HepG2 (cell line): ENCODE measurements around the gene CDK5RAP2. TPM values are rescaled to one million over a fixed set of nuclear protein-coding genes. Genes with fewer than 3 reads are reported as not detected.

Source experiments
- ATAC-seq: fragments of 200-7000 bp; cut with Tn5 transposase; 3 replicates; pipeline ENCODE4 v1.9.1; 2020; ENCODE audit warnings: mild to moderate bottlenecking, moderate library complexity
- BruUV-seq: library from RNA; stranded (reverse); fragments of 400-500 nt; replicated peaks from 2 replicates; lab custom pipeline; 2021; lab: Mats Ljungman, UMichigan
- CTCF ChIA-PET: fragments of 300-600 bp; formaldehyde crosslinking; extraction: SDS; loops from one replicate; lab custom pipeline; 2021; ENCODE audit warnings: low total read pairs, inconsistent platforms, low intra/inter-chr PET ratio; lab: Yijun Ruan, JAX
- POLR2A ChIA-PET: fragments of 350-600 bp; sonication (Branson Sonifier 250); formaldehyde crosslinking; loops from one replicate; lab custom pipeline; 2020; ENCODE audit warnings: antibody characterized with exemption, inconsistent platforms; lab: Yijun Ruan, JAX
- DNase-seq: peaks from one replicate; pipeline ENCODE4 v3.0.0-alpha.2; 2015; ENCODE audit warnings: low spot score
- FAIRE-seq: peaks from 3 replicates; lab custom pipeline; 2011; peaks lifted over from hg19 to GRCh38; lab: Jason Lieb, UNC
- H2AFZ ChIP-seq: one replicate; pipeline ENCODE4 v1.6.1; 2011; ENCODE audit warnings: low read length, inconsistent platforms
- H3K27ac ChIP-seq: fragments of 300-600 bp; 3 replicates; pipeline ENCODE4 v1.8.0; 2011; ENCODE audit warnings: mixed run types, mild to moderate bottlenecking, mixed read lengths, low read length, inconsistent platforms; ENCODE audit not compliant: insufficient read depth; ENCODE audit errors: extremely low read length
- H3K27me3 ChIP-seq, 2 experiments: fragments of 200-600 bp in 1 of 2; 2 replicates in 1 of 2; 3 replicates in 1 of 2; pipeline versions ENCODE4 v1.6.0 to v1.8.0; 2011; ENCODE audit warnings: low read length in 2 of 2, mild to moderate bottlenecking in 2 of 2, moderate library complexity in 2 of 2, inconsistent platforms in 1 of 2; ENCODE audit not compliant: insufficient read depth in 2 of 2, control insufficient read depth in 1 of 2
- H3K36me3 ChIP-seq, 2 experiments: fragments of 200-600 bp in 1 of 2; replicated peaks in 1 of 2; 2 replicates in 1 of 2; 3 replicates in 1 of 2; pipeline versions ENCODE4 v1.5.1 to v1.8.0; 2011; ENCODE audit warnings: low read length in 2 of 2, inconsistent platforms in 1 of 2; ENCODE audit not compliant: insufficient read depth in 2 of 2, control insufficient read depth in 1 of 2
- H3K4me1 ChIP-seq: 2 replicates; pipeline ENCODE4 v1.5.1; 2012; ENCODE audit warnings: low read length, inconsistent platforms; ENCODE audit not compliant: insufficient read depth
- H3K4me2 ChIP-seq: 2 replicates; pipeline ENCODE4 v1.6.0; 2011; ENCODE audit warnings: low read depth, low read length, inconsistent platforms
- H3K4me3 ChIP-seq, 3 experiments: fragments of 200-600 bp in 1 of 3; sonication (generic), shearing (Covaris generic) in 1 of 3; replicated peaks in 1 of 3; 2 replicates each; pipeline ENCODE4 v1.5.1; 2011 to 2016; ENCODE audit warnings: low read length in 3 of 3, inconsistent platforms in 2 of 3, low read depth in 2 of 3, mild to moderate bottlenecking in 2 of 3, control low read depth in 1 of 3, mixed read lengths in 1 of 3; ENCODE audit not compliant: insufficient read depth in 1 of 3
- H3K79me2 ChIP-seq: one replicate; pipeline ENCODE4 v1.6.1; 2011; ENCODE audit warnings: low read length, inconsistent platforms; ENCODE audit not compliant: insufficient read depth
- H3K9ac ChIP-seq: 2 replicates; pipeline ENCODE4 v1.6.0; 2011; ENCODE audit warnings: mild to moderate bottlenecking, low read depth, low read length, inconsistent platforms; ENCODE audit not compliant: insufficient read depth
- H3K9me3 ChIP-seq: 2 replicates; pipeline ENCODE4 v1.5.1; 2012; ENCODE audit warnings: mild to moderate bottlenecking, low read length
- H4K20me1 ChIP-seq: 2 replicates; pipeline ENCODE4 v1.6.0; 2011; ENCODE audit warnings: inconsistent platforms, mild to moderate bottlenecking, low read length, moderate library complexity; ENCODE audit not compliant: insufficient read depth
- ZKSCAN1 ChIP-seq: fragments of 150-350 bp; IDR thresholded peaks from 2 replicates; pipeline ENCODE4 v1.6.1; 2014; ENCODE audit warnings: low read length
- ZNF17 ChIP-seq: sonication (generic); formaldehyde crosslinking; IDR thresholded peaks from 2 replicates; pipeline ENCODE4 v1.5.0; 2020; ENCODE audit warnings: mild to moderate bottlenecking, missing genetic modification reagents
- ZNF33B ChIP-seq: sonication (generic); formaldehyde crosslinking; IDR thresholded peaks from 2 replicates; pipeline ENCODE4 v1.5.1; 2020; ENCODE audit warnings: mild to moderate bottlenecking, missing genetic modification reagents
- ZNF382 ChIP-seq: sonication (generic); formaldehyde crosslinking; IDR thresholded peaks from 2 replicates; pipeline ENCODE4 v1.5.0; 2020; ENCODE audit warnings: missing genetic modification reagents, mild to moderate bottlenecking, borderline replicate concordance
- ZNF556 ChIP-seq: sonication (generic); formaldehyde crosslinking; IDR thresholded peaks from 2 replicates; pipeline ENCODE4 v1.4.0; 2020; ENCODE audit warnings: mild to moderate bottlenecking, missing genetic modification reagents, borderline replicate concordance
- ZNF678 ChIP-seq: sonication (generic); formaldehyde crosslinking; IDR thresholded peaks from 2 replicates; pipeline ENCODE4 v1.4.0; 2020; ENCODE audit warnings: mild to moderate bottlenecking, missing genetic modification reagents
- WGBS: methylation state at CpG from one replicate; pipeline ENCODE4 v1.1.6; 2017; ENCODE audit warnings: low lambda C conversion rate; 5-methylcytosine and 5-hydroxymethylcytosine counted together
- in situ Hi-C: cut with HindIII; loops from 2 replicates; pipeline ENCODE4 v1.10.0; 2017; ENCODE audit warnings: low pct_unique_long_range_greater_than_20kb; ENCODE audit not compliant: extremely low pct_ligation_motif_present
- intact Hi-C: fragments of 100-400 bp; cut with micrococcal nuclease; formaldehyde crosslinking; loops from one replicate; pipeline ENCODE4 v1.10.0; 2022; ENCODE audit not compliant: unreplicated experiment
- polyA plus RNA-seq, 8 experiments: library from polyadenylated mRNA; depleted of rRNA in 3 of 8; stranded (reverse) in 7 of 8; unstranded in 1 of 8; fragments of >200 nt; fragmentation: Illumina TruSeq in 4 of 8; extraction: Trizol in 4 of 8; gene quantifications; 2 replicates each; pipeline versions ENCODE4 v1.2.1 to v1.2.3, GENCODE V29; 2011 to 2016; ENCODE audit warnings: low read depth in 4 of 8, missing spikeins in 1 of 8, mixed read lengths in 1 of 8; ENCODE audit not compliant: insufficient read depth in 1 of 8
- total RNA-seq, 5 experiments: library from RNA; depleted of rRNA; stranded (reverse); fragments of >200 nt; fragmentation: Illumina TruSeq; extraction: Trizol; gene quantifications; 2 replicates each; pipeline ENCODE4 v1.2.3, GENCODE V29; 2016; ENCODE audit warnings: low read depth in 1 of 5
- TF ChIP-seq, protein P1 (sequence below): sonication (generic); formaldehyde crosslinking; IDR thresholded peaks from 2 replicates; pipeline ENCODE4 v1.8.0; 2022; ENCODE audit warnings: missing genetic modification reagents, low read depth, mild to moderate bottlenecking, borderline replicate concordance
- TF ChIP-seq, protein P2 (sequence below): sonication (generic); formaldehyde crosslinking; conservative IDR thresholded peaks from 2 replicates; pipeline ENCODE4 v1.8.1; 2023; ENCODE audit warnings: missing genetic modification reagents
- TF ChIP-seq, protein P3 (sequence below): sonication (generic); formaldehyde crosslinking; IDR thresholded peaks from 2 replicates; pipeline ENCODE4 v1.5.0; 2020; ENCODE audit warnings: mild to moderate bottlenecking, missing genetic modification reagents
- TF ChIP-seq, protein P4 (sequence below): sonication (generic); formaldehyde crosslinking; IDR thresholded peaks from one replicate; pipeline ENCODE4 v1.5.1; 2020; ENCODE audit warnings: mild to moderate bottlenecking, missing genetic modification reagents; ENCODE audit errors: not compliant biosample characterization

The CDK5RAP2 gene
- total and polyA plus RNA-seq, 2 of the 13 experiments (the other 11 are each of a cell fraction or from before 2014, with no cell fraction given), result 31.8 to 42.2 TPM

DNA sequence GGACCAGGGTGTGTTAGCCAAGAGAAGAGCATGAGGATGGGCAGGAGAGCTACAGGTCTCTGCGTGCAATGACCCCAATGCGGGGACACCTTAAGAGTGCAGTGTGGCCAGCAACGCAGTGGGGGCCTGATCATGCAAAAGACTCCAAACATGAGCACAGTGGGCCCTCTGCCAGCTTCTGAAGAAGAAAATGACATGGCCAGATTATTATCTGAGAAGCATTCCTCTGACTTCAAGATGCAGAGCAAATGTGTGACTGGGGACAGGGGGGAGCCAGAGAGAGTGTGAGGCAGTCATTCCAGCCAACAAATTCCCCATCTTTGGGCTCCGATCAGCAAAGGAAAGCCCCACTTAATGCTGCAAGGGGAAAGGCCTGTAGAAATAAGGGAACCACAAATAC is 229.4 kb downstream of the CDK5RAP2 start:
- CTCF ChIA-PET, result no interaction called here
- no peak for ATAC-seq
- in situ Hi-C loops, result loop anchor here (10.0 kb wide), 2 partner anchors 386 to 796 kb away; no protein-coding TSS in a partner anchor
- BruUV-seq, result no TSS peak
- Histone ChIP-seq H3K9ac (no peak overlapping the region), H3K27me3 (no peaks in the 10 kb centered on the region), H3K4me3 (no peak overlapping the region), H3K27ac (no peak overlapping the region), H4K20me1 (no peaks in the 10 kb centered on the region), H2AFZ (no peak overlapping the region), H3K4me2 (no peak overlapping the region), H3K79me2 (no peaks in the 10 kb centered on the region), H3K4me1 (no peaks in the 10 kb centered on the region), H3K9me3 (no peaks in the 10 kb centered on the region), H3K36me3 (no peaks in the 10 kb centered on the region)
- intact Hi-C loops, result no loop called here
- POLR2A ChIA-PET, result no interaction called here
- no peak for DNase-seq
- no peak for FAIRE-seq
- WGBS, result 79% methylated on average over 4 of the region's 4 CpGs
- TF ChIP-seq, protein P1, sequence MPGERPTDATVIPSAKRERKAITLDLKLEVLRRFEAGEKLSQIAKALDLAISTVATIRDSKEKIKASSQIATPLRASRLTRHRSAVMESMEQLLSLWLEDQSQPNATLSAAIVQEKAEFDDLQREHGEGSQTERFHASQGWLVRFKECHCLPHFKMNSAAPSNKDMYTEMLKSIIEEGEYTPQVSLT, result no peak
- TF ChIP-seq ZNF382 (CRISPR knock-in tag), result no peak
- TF ChIP-seq, protein P2, sequence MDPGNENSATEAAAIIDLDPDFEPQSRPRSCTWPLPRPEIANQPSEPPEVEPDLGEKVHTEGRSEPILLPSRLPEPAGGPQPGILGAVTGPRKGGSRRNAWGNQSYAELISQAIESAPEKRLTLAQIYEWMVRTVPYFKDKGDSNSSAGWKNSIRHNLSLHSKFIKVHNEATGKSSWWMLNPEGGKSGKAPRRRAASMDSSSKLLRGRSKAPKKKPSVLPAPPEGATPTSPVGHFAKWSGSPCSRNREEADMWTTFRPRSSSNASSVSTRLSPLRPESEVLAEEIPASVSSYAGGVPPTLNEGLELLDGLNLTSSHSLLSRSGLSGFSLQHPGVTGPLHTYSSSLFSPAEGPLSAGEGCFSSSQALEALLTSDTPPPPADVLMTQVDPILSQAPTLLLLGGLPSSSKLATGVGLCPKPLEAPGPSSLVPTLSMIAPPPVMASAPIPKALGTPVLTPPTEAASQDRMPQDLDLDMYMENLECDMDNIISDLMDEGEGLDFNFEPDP (CRISPR knock-in tag), result no peak
- TF ChIP-seq, protein P3, sequence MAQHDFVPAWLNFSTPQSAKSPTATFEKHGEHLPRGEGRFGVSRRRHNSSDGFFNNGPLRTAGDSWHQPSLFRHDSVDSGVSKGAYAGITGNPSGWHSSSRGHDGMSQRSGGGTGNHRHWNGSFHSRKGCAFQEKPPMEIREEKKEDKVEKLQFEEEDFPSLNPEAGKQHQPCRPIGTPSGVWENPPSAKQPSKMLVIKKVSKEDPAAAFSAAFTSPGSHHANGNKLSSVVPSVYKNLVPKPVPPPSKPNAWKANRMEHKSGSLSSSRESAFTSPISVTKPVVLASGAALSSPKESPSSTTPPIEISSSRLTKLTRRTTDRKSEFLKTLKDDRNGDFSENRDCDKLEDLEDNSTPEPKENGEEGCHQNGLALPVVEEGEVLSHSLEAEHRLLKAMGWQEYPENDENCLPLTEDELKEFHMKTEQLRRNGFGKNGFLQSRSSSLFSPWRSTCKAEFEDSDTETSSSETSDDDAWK (CRISPR knock-in tag), result no peak
- TF ChIP-seq ZNF678 (CRISPR knock-in tag), result no peak
- TF ChIP-seq ZNF33B (CRISPR knock-in tag), result no peak
- TF ChIP-seq, protein P4, sequence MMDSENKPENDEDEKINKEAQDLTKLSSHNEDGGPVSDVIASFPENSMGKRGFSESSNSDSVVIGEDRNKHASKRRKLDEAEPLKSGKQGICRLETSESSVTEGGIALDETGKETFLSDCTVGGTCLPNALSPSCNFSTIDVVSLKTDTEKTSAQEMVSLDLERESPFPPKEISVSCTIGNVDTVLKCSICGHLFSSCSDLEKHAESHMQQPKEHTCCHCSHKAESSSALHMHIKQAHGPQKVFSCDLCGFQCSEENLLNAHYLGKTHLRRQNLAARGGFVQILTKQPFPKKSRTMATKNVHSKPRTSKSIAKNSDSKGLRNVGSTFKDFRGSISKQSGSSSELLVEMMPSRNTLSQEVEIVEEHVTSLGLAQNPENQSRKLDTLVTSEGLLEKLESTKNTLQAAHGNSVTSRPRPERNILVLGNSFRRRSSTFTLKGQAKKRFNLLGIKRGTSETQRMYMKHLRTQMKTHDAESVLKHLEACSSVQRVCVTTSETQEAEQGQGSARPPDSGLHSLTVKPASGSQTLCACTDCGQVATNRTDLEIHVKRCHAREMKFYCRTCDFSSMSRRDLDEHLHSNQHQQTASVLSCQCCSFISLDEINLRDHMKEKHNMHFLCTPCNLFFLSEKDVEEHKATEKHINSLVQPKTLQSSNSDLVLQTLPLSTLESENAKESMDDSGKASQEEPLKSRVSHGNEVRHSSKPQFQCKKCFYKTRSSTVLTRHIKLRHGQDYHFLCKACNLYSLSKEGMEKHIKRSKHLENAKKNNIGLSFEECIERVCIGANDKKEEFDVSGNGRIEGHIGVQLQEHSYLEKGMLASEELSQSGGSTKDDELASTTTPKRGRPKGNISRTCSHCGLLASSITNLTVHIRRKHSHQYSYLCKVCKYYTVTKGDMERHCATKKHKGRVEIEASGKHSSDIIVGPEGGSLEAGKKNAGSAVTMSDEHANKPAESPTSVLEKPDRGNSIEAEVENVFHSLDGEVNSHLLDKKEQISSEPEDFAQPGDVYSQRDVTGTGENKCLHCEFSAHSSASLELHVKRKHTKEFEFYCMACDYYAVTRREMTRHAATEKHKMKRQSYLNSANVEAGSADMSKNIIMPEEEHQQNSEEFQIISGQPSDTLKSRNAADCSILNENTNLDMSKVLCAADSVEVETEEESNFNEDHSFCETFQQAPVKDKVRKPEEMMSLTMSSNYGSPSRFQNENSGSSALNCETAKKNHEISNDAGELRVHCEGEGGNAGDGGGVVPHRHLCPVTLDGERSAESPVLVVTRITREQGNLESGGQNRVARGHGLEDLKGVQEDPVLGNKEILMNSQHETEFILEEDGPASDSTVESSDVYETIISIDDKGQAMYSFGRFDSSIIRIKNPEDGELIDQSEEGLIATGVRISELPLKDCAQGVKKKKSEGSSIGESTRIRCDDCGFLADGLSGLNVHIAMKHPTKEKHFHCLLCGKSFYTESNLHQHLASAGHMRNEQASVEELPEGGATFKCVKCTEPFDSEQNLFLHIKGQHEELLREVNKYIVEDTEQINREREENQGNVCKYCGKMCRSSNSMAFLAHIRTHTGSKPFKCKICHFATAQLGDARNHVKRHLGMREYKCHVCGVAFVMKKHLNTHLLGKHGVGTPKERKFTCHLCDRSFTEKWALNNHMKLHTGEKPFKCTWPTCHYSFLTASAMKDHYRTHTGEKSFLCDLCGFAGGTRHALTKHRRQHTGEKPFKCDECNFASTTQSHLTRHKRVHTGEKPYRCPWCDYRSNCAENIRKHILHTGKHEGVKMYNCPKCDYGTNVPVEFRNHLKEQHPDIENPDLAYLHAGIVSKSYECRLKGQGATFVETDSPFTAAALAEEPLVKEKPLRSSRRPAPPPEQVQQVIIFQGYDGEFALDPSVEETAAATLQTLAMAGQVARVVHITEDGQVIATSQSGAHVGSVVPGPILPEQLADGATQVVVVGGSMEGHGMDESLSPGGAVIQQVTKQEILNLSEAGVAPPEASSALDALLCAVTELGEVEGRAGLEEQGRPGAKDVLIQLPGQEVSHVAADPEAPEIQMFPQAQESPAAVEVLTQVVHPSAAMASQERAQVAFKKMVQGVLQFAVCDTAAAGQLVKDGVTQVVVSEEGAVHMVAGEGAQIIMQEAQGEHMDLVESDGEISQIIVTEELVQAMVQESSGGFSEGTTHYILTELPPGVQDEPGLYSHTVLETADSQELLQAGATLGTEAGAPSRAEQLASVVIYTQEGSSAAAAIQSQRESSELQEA (CRISPR knock-in tag), result no peak
- no peak for TF ChIP-seq ZNF556 (CRISPR knock-in tag)
- TF ChIP-seq ZNF17 (CRISPR knock-in tag), result no peak
- no peak for TF ChIP-seq ZKSCAN1
